Ovary (tissue), 9 donors: ENCODE results near the gene CWC27. TPM values are rescaled to one million over a fixed set of nuclear protein-coding genes. Genes with fewer than 3 reads are reported as not detected.

Experiments
- DNase-seq, 5 donors: peaks; one replicate each; pipeline ENCODE4 v3.0.0-alpha.2; 2019 to 2020
- H3K27ac ChIP-seq, 2 donors: fragments of 200-600 bp; one replicate each; pipeline versions ENCODE4 v1.5.1 to v1.8.0; 2019 to 2022
- H3K27me3 ChIP-seq: fragments of 200-600 bp; one replicate; pipeline ENCODE4 v1.8.0; 2022
- H3K36me3 ChIP-seq: fragments of 200-600 bp; sonication (generic); one replicate; pipeline ENCODE4 v1.5.1; 2019
- H3K4me1 ChIP-seq: one replicate; pipeline ENCODE4 v1.8.1; 2013; ENCODE audit warnings: mild to moderate bottlenecking, moderate library complexity; ENCODE audit not compliant: insufficient read depth
- H3K4me3 ChIP-seq: fragments of 200-600 bp; sonication (generic); one replicate; pipeline ENCODE4 v1.5.1; 2017
- H3K9me3 ChIP-seq, 2 donors: fragments of 200-600 bp in 1 of 2; sonication (generic) in 1 of 2; one replicate each; pipeline versions ENCODE4 v1.5.1 to v1.8.1; 2013 to 2019; ENCODE audit warnings: mild to moderate bottlenecking in 1 of 2, moderate library complexity in 1 of 2
- CTCF ChIP-seq, 3 donors: fragments of 450-650 bp in 2 of 3; fragments of 200-600 bp in 1 of 3; IDR thresholded peaks; one replicate each; pipeline versions ENCODE4 v1.5.1 to v1.8.0; 2016 to 2022; ENCODE audit warnings: antibody characterized with exemption in 3 of 3, mild to moderate bottlenecking in 1 of 3
- EP300 ChIP-seq: sonication (generic); formaldehyde crosslinking; IDR thresholded peaks from one replicate; pipeline ENCODE4 v1.6.1; 2017; ENCODE audit warnings: antibody characterized with exemption
- POLR2A ChIP-seq: fragments of 450-650 bp; IDR thresholded peaks from one replicate; pipeline ENCODE4 v1.6.1; 2017; ENCODE audit warnings: antibody characterized with exemption, mild to moderate bottlenecking, moderate library complexity
- WGBS, 3 donors: extraction: QIAGEN DNeasy Blood & Tissue Kit in 1 of 3; methylation state at CpG; one replicate each; pipeline versions ENCODE4 v1.1.5 to v1.1.7; 2013 to 2017; 5-methylcytosine and 5-hydroxymethylcytosine counted together
- intact Hi-C, 4 donors: fragments of 100-400 bp; cut with DNase I; formaldehyde crosslinking; loops; one replicate each; pipeline versions ENCODE4 v1.11.0 to v1.15.1; 2022 to 2023
- polyA plus RNA-seq, 2 donors: library from polyadenylated mRNA; stranded (reverse); fragments of 200-250 nt in 1 of 2; fragments of 350-450 nt in 1 of 2; fragmentation: Illumina TruSeq in 1 of 2; extraction: RNeasy Lipid Tissue Mini Kit (QIAGEN cat#74804) in 1 of 2; gene quantifications; one replicate each; pipeline ENCODE4 v1.2.3, GENCODE V29; 2013 to 2014
- total RNA-seq, 7 donors: library from RNA; depleted of rRNA in 2 of 7; stranded (reverse); fragments of >200 nt in 2 of 7; fragmentation: NEBNext Ultra II Directional in 3 of 7; extraction: Animal tissue kit (Norgen Biotek cat#: 25700) in 3 of 7; gene quantifications; one replicate each; pipeline versions ENCODE4 v1.1.0 to v1.2.4, GENCODE V29; 2016 to 2023
- donor health status: DM: no; HTN: no; CAD: no; lungs with moderate emphysema.
- donor health status: DM: no; HTN: no; CAD: no.
- donor health status: Bipolar disorder and iron deficiency.
- donor health status: DM: yes; HTN: yes; CAD: no.
- donor health status: DM: no; HTN: no; CAD: no.
- donor health status: DM: yes; HTN: yes; CAD: no.

Gene CWC27
- total and polyA plus RNA-seq, 9 donors, result 10.0 to 23.1 (median 18.9) TPM

DNA sequence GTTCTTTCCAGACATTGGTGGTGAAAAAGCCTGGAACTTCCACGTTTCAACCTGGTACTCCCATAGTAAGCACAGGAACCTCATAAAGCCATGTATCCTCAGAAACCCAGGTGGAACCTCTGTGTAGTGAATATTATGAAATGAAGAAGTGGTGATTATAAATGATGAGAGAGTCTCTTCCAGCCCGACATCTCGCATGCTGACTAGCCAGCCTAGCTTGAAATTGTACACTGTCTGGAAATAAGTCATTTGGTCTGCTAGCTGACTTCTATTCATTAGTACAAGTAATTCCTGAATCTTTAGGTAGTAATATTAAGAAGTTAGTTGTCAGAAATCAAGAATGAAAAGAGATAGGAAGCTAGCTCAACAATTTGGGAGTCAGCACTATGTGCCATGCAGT is 203.3 kb downstream of the CWC27 start:
- no peak for DNase-seq
- TF ChIP-seq CTCF (IDR thresholded peaks at IDR 0.05) (no peak), EP300 (no peak), POLR2A (no peak)
- Histone ChIP-seq H3K36me3 (no peaks in the 10 kb centered on the region), H3K4me1 (no peaks in the 10 kb centered on the region), H3K27ac (no peak overlapping the region), H3K9me3 (no peaks in the 10 kb centered on the region), H3K27me3 (no peaks in the 10 kb centered on the region), H3K4me3 (no peak overlapping the region)
- intact Hi-C loops, result loop anchor here in 1 of 4 donors (10.0 kb wide), 1 partner anchor 133 kb away; no protein-coding TSS in a partner anchor
- WGBS, 3 donors, result 91 to 95% (median 94%) methylated on average over 3 of the region's 3 CpGs

DNA sequence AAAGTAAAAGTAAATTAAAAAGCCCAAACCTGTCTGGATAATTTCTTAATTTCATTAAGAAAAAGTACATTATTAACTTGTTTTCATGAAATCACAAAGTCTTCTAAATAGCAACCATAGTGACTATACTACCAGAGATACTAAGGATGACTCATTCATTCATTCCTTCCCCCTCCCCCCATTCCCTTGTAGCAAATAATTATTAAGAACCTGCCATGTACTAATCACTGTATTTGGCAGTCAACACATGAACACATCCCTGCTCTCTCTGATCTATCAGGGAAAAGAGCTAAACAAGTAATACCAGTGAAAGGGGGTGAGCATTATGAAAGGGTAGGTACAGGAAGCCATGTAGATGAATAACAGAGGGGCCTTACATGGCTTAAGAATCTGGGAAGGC is 203.9 kb downstream of the CWC27 start:
- intact Hi-C loops, result loop anchor here in 1 of 4 donors (10.0 kb wide), 1 partner anchor 132 kb away; no protein-coding TSS in a partner anchor
- no peak for DNase-seq
- Histone ChIP-seq H3K9me3 (no peaks in the 10 kb centered on the region), H3K36me3 (no peaks in the 10 kb centered on the region), H3K4me1 (no peaks in the 10 kb centered on the region), H3K27me3 (no peaks in the 10 kb centered on the region), H3K4me3 (no peak overlapping the region), H3K27ac (no peak overlapping the region)
- TF ChIP-seq CTCF (IDR thresholded peaks at IDR 0.05) (no peak), POLR2A (no peak), EP300 (no peak)

DNA sequence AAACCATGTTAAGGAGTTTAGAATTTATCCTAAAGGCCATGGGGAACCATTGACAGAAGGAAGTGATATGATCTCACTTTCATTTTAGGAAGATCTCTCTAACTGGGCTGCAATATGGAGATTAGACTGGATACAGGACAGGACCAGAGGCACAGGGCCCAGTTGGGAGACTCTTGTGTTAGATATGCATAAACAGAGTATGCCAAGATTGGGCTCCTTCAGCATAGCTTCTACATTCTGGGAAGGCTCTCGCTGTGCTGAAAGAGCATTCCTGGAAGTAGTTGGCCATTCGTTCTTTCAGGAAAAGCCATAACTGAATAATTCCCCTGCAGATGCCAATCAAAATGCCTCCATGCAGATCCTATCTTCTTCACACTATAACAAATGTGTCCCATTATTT is 204.5 kb downstream of the CWC27 start:
- Histone ChIP-seq H3K27me3 (no peaks in the 10 kb centered on the region), H3K4me3 (no peak overlapping the region), H3K4me1 (no peaks in the 10 kb centered on the region), H3K9me3 (no peaks in the 10 kb centered on the region), H3K27ac (no peak overlapping the region), H3K36me3 (no peaks in the 10 kb centered on the region)
- intact Hi-C loops, result loop anchor here in 1 of 4 donors (10.0 kb wide), 1 partner anchor 132 kb away; no protein-coding TSS in a partner anchor
- TF ChIP-seq CTCF (IDR thresholded peaks at IDR 0.05) (no peak), POLR2A (no peak), EP300 (no peak)
- DNase-seq, result no peak
- 63 to 80% (median 63%) methylated on average over 2 of the region's 2 CpGs for WGBS, 3 donors

DNA sequence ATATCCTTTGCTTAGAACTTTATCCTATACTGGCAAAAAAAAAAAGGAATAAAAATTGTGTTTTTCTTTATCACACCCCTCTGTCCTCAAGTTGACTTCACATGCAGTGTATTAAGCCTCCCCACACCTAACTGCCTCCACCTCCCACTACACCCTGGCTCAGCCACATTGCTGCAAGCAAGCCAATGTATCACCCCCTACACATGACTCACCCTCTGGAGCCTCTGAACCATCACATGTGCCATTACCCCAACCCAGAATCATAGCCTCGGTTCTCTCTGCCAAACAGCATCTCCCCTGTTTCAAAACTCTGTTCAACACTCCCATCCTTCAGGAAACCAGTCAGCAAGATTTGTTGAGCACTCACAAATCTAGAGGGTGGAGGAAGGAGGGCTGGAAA is 209.0 kb downstream of the CWC27 start:
- WGBS, 3 donors, result 48 to 56% (median 52%) methylated on average over 1 of the region's 1 CpG
- TF ChIP-seq CTCF (IDR thresholded peaks at IDR 0.05), result no peak
- no peak for DNase-seq
- no peaks in the 10 kb centered on the region for H3K4me1 ChIP-seq
- intact Hi-C loops, result loop anchor here in 1 of 4 donors (10.0 kb wide), 1 partner anchor 127 kb away; no protein-coding TSS in a partner anchor
- H3K9me3 ChIP-seq, result no peaks in the 10 kb centered on the region
- H3K27me3 ChIP-seq, result no peaks in the 10 kb centered on the region
- H3K36me3 ChIP-seq, result no peaks in the 10 kb centered on the region
- no peak overlapping the region for H3K4me3 ChIP-seq
- no peak overlapping the region for H3K27ac ChIP-seq
